ENCODE results near the gene CREB5. TPM values are rescaled to one million over a fixed set of nuclear protein-coding genes. Genes with fewer than 3 reads are reported as not detected.

CREB5 gene
- total RNA-seq, 1 experiment from 2014 or later, result 15.2 TPM

DNA sequence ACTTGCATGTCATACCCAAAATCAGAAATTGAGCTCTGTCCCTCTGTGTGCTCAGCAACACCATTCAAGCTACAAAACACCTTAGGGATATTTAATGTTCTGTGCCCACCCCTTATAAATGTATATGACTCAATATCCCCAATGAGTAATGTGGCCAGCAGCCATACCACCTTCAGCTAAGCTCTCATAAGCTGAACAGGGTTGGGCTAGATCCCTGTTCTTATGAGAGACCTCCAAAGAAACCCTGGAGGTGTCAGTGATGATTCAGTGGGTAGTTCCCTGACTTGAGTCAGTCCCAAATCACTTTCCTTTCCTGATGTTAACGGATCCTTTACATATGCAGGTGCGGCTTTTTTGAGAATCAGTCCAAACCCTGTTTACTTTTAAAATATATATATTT, 253.8 kb downstream of the CREB5 start:
- no peak for DNase-seq (ENCODE audit: low read depth)
- in situ Hi-C loops (cut with HindIII; ENCODE audit: low pct_unique_long_range_greater_than_20kb, low sequenced_read_pairs), result no loop called here

DNA sequence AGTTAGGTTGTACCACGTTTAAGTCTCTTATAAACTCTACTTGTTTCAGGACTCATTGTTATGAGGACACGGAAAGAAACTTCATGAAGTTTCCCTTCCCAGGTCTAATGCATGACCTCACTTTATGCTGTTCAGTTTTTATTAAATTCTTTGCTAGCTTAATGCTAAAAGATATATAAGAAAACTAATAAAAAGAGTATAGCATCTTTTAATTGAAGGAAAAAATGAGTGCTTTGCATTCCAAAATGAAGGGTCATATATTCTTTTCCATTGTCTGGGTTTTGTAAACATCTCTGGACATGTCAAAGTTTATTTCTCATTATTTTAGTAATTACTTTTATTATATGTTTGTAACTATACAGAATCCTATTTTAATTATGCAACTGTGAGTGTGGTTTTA, 255.8 kb downstream of the CREB5 start:
- in situ Hi-C loops (cut with HindIII; ENCODE audit: low pct_unique_long_range_greater_than_20kb, low sequenced_read_pairs), result no loop called here
- DNase-seq (ENCODE audit: low read depth), result no peak

DNA sequence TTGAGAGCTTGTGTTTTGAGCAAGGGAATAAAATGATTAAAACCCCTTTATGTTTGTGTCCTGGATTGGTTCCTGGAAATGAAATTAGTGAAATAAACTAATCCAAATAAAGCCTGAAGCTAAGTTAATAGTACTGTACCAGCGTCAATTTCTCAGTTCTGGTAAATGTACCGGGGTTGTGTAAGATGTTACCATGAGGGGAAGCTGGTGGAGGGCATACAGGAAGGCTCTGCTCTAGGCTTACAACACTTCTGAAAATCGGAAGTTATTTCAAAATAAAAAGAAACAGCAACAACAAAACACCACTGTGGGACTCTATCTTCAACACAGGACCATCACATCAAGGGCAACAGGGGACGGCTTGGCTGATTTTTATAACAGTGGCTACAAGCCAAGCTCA, 257.0 kb downstream of the CREB5 start:
- DNase-seq (ENCODE audit: low read depth), result no peak
- in situ Hi-C loops (cut with HindIII; ENCODE audit: low pct_unique_long_range_greater_than_20kb, low sequenced_read_pairs), result no loop called here

DNA sequence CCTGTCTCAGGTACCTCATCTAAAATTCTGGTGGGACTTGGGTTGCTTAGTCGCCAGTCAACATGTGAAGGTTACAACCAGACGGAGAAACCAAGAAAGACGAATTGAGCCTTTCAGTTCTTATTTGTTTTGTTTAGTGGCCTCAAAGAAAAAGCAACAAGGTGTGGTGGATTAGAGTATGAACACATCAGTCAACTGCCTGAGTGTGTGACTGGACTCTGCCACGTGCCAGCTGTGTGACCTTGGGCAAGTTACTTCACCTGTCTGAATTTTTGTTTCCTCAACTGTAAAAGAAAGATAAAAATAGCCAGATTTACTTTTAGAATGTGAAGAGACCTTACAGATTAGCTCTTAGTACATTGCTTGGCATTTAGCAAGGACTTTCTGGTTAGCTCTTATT, 259.2 kb downstream of the CREB5 start:
- in situ Hi-C loops (cut with HindIII; ENCODE audit: low pct_unique_long_range_greater_than_20kb, low sequenced_read_pairs), result no loop called here

DNA sequence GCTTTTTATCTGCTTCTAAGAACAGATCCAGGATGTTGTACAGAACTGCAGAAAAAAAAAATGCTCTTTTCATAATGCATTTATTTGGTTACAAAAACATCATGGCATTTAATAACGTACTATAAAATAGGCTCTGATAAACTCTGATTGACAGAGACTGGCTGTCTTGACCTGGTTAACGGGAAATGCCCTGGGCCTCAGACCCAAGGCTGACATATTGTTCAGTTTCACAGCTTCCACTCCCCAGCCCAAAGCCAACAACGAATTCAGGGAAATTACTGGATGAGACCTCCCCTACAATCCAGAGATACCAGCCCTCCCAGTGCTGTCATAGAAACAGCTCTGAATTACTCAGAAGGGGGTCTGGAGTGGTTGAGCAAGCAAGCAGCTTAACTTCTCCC, 260.1 kb downstream of the CREB5 start:
- in situ Hi-C loops (cut with HindIII; ENCODE audit: low pct_unique_long_range_greater_than_20kb, low sequenced_read_pairs), result no loop called here
- no peak for DNase-seq (ENCODE audit: low read depth)

More for the DNA sequence above, 259.2 kb downstream of the CREB5 start:
- DNase-seq (ENCODE audit: low read depth), result no peak

DNA sequence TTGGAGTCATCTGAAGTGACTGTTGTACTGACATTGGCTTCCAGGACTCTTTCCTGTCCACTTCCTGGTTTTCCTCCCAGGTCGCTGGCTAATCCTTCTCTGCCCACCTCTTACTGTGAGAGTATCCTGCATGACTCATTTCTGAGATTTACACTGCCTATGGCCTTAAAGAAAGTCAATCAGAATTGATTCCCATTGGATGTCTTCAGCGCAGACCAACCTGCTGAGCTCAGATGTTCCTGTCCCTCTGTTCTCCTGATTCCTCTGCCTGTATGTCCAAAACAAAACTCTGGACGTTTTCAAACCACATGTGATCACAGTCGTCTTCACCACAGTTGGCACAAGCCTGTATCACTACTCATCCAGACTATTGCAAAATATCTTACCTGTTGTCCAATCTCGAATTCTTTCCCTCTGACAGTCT, 262.1 kb downstream of the CREB5 start:
- in situ Hi-C loops (cut with HindIII; ENCODE audit: low pct_unique_long_range_greater_than_20kb, low sequenced_read_pairs), result no loop called here
- peak; percentile 24 for DNase-seq (ENCODE audit: low read depth)

DNA sequence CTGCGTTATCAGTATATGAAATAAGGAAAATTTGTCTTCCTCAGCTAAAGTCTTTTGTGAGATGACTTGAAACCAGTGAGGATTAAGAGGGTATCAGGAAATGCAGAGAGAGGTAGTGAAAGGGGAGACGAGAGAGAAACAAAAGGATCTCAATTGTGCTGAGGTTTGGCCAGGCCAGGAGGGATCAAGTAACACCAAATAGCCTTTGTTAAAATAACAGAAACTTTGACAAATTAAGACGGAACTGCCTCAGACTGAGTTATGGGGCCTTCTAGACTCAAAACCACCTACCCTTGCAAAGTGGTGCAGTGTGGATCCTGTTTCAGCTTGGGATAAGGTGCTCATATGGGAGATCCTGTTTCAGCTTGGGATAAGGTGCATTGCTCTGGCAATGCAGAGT, 263.1 kb downstream of the CREB5 start:
- in situ Hi-C loops (cut with HindIII; ENCODE audit: low pct_unique_long_range_greater_than_20kb, low sequenced_read_pairs), result no loop called here

DNA sequence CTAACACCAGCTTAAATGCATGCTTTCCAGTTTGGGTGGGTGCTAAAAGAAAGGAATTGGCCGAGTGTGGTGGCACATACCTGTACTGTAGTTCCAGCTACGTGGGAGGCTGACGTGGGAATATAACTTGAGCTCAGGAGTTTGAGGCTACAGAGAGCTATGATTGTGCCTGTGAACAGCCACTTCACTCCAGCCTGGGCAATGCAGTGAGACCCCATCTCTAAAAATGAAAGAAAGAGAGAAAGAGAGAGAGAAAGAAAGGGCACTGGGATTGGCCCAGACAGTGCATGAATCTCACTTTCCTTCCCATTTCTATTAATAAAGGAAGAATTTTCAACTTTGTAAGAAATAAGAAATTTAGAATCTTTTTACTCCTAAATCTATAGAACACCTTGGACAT, 265.4 kb downstream of the CREB5 start:
- in situ Hi-C loops (cut with HindIII; ENCODE audit: low pct_unique_long_range_greater_than_20kb, low sequenced_read_pairs), result no loop called here
- no peak for DNase-seq (ENCODE audit: low read depth)

More for the DNA sequence above, 263.1 kb downstream of the CREB5 start:
- DNase-seq (ENCODE audit: low read depth), result no peak

DNA sequence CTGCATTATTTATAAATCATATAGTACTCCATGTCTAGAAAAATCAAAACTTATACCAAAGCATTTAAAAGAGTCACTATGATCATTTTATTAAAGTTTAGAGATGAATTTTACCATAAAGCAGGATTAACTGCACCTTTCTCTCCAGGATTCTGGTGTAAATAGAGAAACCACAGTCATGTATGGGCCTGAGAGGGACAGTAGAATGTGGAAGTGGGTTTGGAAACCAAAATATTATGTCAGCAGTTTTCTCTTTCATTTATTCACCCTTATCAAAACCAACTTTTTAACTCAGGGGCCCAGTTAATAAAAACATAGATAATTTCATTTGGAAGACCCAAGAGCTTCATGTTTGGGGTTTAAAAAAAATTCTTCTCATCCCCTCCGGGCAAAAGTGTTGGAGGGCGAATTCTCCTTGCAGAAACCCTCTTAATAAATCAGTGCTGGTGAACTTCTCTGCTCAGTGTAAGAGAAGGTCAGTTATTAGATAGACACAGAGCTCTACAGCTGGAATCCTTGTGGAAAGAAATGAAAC, 266.2 kb downstream of the CREB5 start:
- in situ Hi-C loops (cut with HindIII; ENCODE audit: low pct_unique_long_range_greater_than_20kb, low sequenced_read_pairs), result no loop called here
- DNase-seq (ENCODE audit: low read depth), result no peak

DNA sequence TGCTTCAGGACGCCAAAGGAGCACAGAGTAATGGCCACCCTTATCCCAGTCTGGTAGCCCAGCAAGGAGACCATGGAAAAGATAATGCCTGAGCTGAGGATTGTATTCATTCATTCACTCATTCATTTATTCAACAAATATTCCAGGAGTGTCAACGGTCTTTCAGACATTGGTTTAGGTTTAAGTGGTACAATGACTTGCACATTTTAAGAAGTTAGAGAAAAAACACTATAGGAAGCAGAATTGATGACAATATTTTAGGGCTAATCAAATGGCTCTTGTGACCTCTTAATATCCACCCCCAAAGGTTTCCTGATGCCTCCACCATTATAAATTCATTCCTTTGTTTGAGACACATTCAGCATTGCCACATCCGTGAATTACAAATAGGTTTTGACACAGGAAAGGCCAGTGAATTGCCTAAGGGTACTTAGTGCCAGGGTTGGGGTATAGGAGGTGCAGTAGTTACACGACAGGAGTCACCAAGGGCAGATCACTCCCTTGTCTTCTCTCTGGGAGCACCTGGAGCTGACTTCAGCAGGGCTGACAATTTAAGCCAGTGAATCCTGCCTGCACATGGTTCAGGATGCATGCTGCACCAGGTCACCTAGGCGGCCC, 269.5 kb downstream of the CREB5 start:
- in situ Hi-C loops (cut with HindIII; ENCODE audit: low pct_unique_long_range_greater_than_20kb, low sequenced_read_pairs), result no loop called here
- no peak for DNase-seq (ENCODE audit: low read depth)

DNA sequence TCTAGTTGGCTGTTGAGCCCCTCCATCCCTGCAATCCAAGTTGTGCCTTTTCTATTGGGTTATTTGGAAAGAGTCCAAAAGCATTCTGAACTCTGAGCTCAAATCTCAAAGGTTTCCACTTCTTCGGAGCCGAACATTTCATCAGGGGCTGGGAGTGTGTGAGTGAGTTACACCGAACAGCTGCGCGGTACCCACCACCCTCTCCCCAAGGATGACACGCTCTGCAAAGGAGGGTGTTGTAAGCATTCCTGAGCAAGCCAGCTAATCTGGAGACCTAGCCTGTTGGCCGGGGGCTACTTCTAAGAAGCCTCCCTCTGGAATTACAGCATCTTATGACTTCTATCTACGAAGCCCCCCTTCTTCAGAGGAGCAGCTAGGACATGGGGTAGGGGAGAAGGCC, 270.5 kb downstream of the CREB5 start:
- in situ Hi-C loops (cut with HindIII; ENCODE audit: low pct_unique_long_range_greater_than_20kb, low sequenced_read_pairs), result no loop called here
- DNase-seq (ENCODE audit: low read depth), result no peak

DNA sequence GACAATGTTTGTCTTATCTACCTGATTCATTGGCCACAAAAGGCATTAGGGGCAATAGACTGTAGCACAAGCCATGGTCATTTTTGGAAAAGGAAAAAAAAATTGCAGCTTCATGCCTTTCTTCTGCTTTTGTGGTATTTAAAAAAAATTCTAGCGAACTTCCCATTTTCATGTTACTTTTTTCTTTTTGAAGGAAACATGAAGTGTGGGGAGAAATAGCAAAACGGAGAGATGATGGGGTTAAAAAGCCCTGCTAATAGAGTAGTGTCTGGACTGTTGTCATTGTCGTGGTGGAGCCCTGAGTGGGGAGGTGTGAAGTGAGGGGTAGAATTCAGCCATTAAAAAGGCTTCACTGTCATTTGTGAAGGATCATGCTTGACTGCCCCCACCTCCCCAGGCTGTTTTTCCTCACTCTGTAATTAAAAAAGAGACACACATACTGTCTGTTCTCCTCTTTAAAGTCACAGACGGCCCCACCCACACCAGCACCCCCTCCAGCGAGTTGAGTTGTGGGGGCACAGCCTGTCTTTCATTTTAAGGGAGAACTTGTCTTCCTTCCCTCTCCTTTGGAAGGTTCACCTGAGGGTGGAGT, 272.4 kb downstream of the CREB5 start:
- no peak for DNase-seq (ENCODE audit: low read depth)
- in situ Hi-C loops (cut with HindIII; ENCODE audit: low pct_unique_long_range_greater_than_20kb, low sequenced_read_pairs), result no loop called here

DNA sequence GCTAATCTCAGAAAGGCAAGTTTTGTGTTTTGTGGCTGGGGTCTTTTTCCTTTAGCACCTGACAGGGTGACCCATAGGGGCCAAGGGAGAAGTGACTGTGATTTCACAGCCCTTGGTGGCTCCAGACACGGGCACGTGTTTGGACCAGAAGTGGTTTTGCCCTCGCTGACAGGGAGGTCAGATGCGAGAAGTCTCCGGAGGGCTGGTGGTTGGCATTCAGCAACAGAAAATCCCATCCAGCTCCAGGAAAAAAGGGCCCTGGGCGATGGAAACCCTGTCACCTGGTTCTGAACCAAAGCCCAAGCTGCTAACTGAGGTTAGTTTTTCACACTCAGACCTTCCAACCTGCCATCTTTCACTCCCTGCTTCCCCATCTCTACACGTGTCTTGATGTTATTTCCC, 272.9 kb downstream of the CREB5 start:
- no peak for DNase-seq (ENCODE audit: low read depth)
- in situ Hi-C loops (cut with HindIII; ENCODE audit: low pct_unique_long_range_greater_than_20kb, low sequenced_read_pairs), result no loop called here

DNA sequence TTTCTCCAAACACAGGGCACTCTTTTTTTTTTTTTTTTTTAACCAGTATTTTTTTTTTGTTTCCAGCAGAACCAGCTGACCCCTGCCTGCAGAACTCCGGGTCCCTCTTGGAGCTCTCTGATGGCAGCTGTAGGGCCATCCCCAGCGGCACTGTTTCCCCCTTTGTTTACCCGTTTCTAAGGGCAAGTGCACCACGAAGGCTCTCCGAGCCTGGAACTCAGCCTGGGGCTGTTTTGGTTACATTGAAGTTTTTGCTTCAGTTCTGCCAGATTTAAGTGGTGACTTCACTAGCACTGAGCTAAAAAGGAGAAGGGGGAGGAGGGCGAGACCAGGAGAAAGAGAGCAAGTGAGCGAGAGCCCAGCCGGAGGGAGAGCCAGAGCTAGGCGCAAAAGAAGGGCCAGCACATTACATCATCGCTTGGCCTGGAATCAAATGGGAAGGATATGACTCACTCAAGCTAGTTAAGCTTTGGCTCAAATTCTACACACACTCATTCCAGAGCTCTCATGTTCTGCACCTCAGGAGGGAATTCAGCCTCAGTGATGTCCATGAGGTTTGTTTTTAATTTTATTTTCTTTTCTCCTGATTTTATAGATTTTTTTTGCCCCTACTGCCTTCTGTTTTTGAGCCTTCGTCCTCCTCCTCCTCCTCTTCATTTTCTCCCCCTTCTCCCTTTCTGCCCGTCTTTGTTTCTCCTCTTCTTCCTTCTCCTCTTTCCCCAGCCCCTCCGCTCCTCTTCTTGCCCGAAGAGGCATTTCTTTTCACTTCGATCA, 273.5 kb downstream of the CREB5 start:
- peak; percentile 99 for DNase-seq (ENCODE audit: low read depth)
- in situ Hi-C loops (cut with HindIII; ENCODE audit: low pct_unique_long_range_greater_than_20kb, low sequenced_read_pairs), result no loop called here

DNA sequence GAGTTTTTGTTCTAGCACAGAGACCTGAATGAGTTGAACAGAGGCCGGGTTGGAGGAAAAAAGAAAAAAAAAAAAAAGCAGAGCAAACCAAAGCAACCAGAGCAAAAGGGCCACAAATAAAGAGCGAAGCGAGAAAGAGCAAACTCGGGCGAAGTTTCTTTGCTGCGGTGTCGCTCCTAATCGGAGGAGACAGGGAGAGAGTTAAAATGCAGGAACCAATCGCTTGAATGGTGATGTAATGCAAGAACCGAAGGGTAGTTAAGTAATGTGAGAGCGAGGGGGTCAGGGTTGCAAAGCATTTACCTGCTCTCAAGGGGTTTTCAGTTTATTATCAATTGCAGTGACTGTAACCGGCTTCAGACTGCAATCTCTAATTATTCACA, 274.1 kb downstream of the CREB5 start:
- DNase-seq (ENCODE audit: low read depth), result no peak
- in situ Hi-C loops (cut with HindIII; ENCODE audit: low pct_unique_long_range_greater_than_20kb, low sequenced_read_pairs), result no loop called here

DNA sequence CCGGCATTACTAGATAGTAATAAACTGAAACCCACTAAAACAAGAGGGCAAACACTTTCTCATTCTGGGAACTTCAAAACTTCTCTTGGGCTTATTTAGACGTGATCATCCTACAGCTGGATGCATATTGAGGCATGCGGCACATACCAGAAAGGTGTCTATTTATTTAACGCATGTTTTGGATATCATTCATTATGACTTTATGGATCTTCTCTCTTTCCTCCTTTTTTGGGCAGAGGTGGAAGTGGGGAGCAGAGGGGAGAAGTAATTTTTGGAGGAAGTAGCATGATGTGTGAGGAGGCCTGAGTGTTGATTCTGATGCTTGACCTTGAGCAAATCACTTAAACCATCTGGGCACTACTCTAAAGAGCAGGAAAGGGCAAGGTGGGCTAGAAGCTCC, 275.2 kb downstream of the CREB5 start:
- in situ Hi-C loops (cut with HindIII; ENCODE audit: low pct_unique_long_range_greater_than_20kb, low sequenced_read_pairs), result no loop called here
- DNase-seq (ENCODE audit: low read depth), result peak; percentile 42

DNA sequence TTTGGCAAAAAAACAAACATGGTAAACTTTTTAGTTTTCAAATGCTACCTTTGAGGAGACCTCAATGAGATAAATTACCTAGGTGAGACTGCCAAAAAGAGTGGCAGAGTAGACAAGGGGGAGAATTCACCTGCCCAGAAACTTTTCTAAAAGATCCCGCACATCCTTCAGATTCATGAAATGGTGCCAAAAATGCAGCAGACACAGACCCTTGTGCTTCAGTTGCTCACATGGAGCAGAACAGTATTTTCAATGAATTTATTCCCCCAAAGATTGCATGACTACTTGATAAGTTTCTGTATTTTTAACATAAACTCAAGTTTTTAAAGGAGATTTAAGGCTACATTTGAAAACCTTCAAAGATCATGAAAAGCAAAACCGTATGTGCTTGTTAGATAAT, 275.9 kb downstream of the CREB5 start:
- in situ Hi-C loops (cut with HindIII; ENCODE audit: low pct_unique_long_range_greater_than_20kb, low sequenced_read_pairs), result no loop called here
- no peak for DNase-seq (ENCODE audit: low read depth)

DNA sequence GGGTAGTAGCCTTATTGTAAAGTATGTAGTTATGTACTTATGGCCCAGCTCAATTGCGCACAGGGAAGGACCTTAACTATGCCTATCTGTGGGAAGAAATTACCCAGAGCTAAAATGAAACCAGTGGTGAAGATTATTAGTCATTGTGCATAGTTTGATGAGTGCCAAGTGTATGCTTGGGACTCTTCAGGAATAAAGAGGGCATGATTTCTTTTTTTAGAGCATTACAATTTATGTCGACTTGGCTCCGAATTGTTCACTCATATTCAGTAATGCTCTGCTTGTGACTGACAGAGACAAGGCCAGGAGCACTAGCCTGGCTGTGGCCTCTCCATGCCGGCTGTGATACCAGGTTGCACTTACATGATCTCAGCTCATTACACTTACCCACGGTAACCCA, 276.3 kb downstream of the CREB5 start:
- peak; percentile 58 for DNase-seq (ENCODE audit: low read depth)
- in situ Hi-C loops (cut with HindIII; ENCODE audit: low pct_unique_long_range_greater_than_20kb, low sequenced_read_pairs), result no loop called here

All from Caki2 (cell line).